HG03378 (cell line): Measurements from ENCODE around the gene RPS29.
A peak's percentile ranks its signal among the peaks of the same experiment; 100 is the strongest.
"Not testable (repeated sequence)": the region's sequence is repeated elsewhere in the genome, so short reads cannot be mapped to it uniquely, and the experiment has no call there.

Experiments
- ATAC-seq: cut with Tn5 transposase; IDR thresholded peaks from one replicate; pipeline ENCODE4 v1.9.1; 2021; ENCODE audit warnings: mild to moderate bottlenecking, moderate library complexity; ENCODE audit not compliant: unreplicated experiment

RPS29 gene

DNA sequence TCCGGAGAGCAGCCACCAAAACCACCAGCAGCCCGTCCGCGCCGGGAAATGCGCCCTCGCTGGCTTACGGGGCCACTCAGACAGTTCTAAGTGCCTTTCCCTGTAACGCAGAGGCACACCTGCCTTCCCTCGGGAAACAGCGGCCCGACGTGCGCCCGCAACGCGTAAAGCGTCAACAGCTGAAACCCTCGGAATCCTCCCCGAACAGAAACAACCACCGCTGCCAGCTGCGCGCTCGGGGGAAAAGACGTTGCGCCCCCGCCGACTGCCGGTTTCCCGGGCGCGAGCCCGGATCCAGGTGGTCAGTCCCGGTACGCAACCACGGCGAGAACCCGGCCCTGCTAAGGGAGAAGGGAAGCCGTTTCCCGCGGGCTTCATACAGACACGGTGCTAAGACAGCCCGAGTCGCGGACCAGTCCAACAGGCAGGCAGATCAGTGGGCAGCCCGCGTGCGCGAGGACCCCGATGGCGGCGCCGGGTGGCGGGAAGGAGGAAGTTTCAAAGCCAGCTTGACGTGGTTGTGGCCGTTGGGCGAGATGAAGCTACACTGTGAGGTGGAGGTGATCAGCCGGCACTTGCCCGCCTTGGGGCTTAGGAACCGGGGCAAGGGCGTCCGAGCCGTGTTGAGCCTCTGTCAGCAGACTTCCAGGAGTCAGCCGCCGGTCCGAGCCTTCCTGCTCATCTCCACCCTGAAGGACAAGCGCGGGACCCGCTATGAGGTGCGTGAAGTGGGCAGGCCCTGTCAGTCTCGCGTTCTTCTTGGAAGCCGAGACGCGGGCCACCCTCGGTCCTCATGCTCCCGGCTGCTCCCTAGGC lies 12.5 kb upstream of the RPS29 start, which contains the start of gene LRR1:
Gene LRR1, plus strand, starts transcription at position 456 of the 816 bp plus-strand sequence. Its CDS starts 81 bp downstream, at position 537.
- ATAC-seq, result peak; percentile 42

DNA sequence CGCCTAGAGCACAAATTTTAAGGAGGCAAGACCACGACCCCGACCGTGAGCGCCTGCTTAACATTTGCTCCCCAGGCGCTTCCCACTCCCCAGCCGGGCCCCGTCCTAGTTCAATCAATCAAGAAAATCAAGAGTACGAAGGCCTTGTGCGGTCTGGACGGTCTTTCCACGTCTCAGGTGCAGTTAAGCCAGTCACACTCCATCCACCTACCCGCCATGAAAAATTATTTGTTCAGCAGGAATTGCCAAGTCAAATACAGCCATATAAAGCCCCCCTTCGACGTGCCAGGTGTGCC lies 12.0 kb upstream of the RPS29 start:
- ATAC-seq, result no peak

GRCh38 chr14:49594347-49595091 lies 8.3 kb upstream of the RPS29 start:
- ATAC-seq, result peak; percentile 31

DNA sequence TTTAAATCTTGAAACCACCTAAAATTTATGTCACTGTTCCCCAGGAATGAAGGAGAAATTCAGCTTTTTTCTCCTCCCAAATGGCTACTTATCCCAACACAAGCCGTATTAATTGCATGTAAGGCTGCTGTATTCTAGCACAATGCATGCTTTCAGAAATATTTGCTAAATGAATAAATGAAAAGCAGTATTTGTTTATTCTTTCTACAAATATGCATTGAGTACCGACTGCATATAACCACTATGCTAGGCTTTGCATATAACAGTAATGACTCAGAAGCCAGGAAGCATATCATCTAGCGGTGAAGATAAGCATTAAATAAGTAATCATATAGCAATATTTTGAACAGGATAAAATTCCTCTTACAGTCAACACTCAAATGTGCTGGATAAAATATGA lies 6.8 kb upstream of the RPS29 start:
- no peak for ATAC-seq

DNA sequence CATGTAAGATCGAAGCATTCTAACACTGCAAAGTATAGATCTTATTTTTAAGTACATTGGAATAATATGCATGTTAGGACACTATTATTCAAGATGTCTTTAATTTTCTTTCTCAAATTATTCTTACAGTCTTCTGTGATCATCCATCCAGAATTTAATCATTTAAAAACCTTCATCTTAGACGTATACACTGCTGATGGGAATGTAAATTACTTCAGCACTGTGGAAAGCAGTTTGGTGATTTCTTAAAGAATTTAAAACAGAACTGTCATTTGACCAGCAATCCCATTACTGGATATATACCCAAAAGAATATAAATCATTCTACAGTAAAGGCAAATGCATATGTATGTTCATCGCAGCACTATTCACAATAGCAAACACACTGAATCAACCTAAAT lies 3.2 kb upstream of the RPS29 start:
- no peak for ATAC-seq

DNA sequence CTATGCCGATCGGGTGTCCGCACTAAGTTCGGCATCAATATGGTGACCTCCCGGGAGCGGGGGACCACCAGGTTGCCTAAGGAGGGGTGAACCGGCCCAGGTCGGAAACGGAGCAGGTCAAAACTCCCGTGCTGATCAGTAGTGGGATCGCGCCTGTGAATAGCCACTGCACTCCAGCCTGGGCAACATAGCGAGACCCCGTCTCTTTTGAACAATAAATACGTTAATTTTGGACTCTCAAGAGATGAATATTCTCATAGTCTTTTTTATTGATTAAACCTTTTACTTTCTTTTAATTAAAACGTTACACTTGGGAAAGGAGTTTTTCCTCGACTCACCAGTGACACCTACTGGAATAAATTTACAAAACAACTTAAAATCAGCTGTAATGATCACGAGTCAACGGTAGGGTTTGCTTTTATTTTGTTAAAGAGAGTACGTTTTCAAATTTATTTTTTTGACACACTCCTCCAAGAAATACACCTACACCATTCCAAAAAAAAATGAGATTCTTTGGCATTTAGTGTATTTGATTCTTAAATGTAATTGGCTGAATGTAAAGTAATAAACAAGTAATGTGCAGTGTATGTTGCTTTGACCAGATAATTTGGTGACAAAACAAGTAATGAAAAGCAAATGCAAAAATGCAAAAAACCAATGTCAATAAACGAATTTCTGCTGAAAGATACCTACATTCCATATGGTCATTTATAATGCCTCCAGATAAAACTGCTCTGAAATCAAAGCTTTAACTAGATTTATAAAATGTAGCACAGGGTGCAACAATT lies 687 bp upstream of the RPS29 start:
- ATAC-seq, result peak; percentile 41

DNA sequence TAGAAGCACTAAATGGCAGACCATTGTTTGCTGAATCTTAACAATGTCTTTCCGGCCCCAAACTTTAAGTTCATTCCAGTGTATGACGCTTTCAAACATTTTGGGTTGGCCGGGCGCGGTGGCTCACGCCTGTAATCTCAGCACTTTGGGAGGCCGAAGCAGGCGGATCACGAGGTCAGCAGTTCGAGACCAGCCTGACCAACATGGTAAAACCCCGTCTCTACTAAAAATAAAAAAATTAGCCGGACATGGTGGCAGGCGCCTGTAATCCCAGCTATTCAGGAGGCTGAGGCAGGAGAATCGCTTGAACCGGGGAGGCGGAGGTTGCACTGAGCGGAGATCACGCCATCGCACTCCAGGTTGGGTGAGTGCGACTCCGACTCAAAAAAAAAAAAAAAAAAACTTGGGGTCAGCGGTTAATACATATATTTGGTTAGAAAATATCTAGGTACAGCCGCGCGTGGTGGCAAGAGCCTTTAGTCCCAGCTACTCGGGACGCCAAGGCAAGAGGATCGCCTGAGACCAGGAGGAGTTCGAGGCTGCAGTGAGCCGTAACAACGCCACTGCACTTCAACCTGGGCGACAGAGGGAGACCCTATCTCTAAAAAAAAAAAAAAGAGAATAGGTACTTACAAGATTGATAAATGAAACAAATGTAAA lies 1.1 kb downstream of the RPS29 start:
- not testable (repeated sequence) for ATAC-seq

GRCh38 chr14:49584058-49584457 lies 2.1 kb downstream of the RPS29 start:
- no peak for ATAC-seq

DNA sequence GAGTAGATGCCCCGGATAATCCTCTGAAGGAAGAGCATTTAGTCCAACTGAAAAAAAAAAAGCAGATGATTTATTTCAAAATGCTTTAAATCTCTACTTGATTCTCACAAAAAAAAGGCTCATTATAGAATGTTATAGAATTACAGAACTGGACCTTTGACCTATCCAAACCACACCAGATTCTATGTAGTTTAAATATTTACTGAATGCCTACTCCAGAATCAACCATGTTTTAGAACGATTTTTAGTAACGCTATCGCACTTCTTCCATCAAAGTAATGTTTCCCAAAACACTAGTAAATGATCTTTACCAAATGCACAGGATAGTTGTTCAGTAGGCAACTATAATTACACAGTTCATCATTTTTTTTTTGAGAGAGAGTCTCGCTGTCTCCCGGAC lies 2.6 kb downstream of the RPS29 start:
- ATAC-seq, result no peak

GRCh38 chr14:49582113-49582977 lies 3.8 kb downstream of the RPS29 start:
- ATAC-seq, result no peak

DNA sequence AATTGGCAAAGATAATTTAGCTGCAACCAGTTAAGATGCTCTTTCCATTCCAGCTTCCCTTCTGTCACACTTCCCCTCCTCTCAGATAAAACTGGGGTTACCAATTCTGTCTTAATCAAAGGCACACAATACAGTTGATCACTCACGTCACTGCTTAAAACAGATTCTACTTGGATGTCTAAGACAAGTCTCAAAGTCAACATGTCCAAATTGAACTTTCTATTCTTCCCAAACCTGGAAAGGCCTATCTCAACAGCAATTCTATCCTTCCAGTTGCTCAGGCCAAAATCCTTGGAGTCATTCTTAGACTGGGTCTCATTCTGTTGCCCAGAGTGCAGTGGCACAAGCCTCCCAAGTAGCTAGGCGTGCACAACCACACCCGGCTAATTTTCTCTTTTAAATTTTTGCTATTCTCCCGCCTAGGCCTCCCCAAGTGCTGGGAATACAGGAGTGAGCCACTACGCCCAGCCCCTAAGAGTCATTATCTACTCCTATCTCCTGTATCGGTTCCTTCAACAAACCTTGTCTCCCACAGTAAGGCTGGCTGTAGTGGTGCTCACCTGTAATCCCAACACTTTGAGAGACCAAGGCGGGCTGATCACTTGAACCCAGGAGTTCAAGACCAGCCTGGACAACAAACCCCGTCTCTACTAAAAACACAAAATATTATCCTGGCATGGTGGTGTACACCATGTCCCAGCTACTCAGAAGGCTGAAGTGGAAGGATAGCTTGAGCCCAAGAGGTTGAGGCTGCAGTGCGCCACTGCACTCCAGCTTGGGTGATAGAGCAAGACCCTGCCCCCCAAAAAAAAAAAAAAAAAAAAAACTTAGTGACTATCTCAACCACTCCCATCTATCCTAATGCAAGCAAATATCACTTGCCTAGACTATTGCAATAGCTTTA lies 4.7 kb downstream of the RPS29 start:
- ATAC-seq, result no peak

DNA sequence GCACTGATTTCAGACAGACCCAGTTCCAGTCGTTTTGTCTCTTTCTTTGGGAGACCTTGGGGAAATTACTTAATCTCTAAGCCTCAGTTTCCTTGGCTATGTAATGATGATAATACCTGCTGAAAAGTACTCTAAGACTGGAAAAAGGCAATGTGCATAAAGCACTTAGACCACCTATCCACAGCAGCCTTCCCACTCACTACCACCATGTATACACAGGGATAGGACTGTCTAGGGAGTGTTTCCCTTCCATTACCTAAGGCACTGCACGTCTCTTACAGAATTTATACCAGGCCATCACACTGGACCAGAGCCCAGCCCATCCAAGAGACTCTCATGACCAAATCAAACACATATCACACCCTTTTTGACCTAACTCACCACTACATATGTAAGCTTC lies 6.3 kb downstream of the RPS29 start:
- ATAC-seq, result no peak

DNA sequence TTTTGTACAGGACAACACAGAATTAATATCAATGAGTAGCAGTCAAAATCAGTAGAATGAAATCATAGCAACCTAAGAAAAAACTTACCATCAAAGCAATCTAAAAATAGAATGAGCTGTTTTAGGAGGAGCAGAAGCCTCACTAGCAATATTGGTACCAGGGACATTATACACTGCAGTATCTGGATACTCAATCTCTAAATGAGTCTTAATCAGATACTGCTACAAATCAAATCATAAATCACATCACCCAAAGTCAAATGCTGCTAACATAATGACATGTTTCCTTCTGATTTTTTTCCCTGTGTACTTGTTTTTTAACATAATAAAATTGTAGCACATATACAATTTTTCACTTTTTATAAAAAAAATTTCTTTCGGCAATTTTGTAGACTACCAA lies 8.0 kb downstream of the RPS29 start:
- ATAC-seq, result no peak

DNA sequence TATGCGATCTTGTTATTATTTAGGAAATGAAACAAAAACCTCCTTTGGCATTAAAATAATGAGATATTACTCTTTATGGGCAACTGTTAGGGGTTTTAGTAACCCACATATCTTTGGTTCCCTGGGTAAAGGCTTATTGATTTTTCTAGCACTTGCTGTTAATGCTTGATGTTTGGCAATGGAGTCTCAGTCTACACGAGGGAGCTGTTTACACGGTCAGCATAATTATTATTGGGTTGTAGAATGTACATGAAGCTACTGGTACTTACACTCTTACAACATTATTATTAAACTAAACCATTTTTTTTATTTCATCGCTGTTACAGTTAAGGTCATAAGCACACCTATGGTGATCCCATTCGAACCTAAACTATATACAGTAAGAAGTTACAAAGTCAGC lies 12.1 kb downstream of the RPS29 start:
- no peak for ATAC-seq

GRCh38 chr14:49569281-49569680 lies 16.9 kb downstream of the RPS29 start:
- no peak for ATAC-seq

GRCh38 chr14:49566714-49567113 lies 19.5 kb downstream of the RPS29 start:
- no peak for ATAC-seq

GRCh38 chr14:49559979-49560768 lies 26.0 kb downstream of the RPS29 start:
- no peak for ATAC-seq

- no peak for ATAC-seq
These were observed 32.3 kb downstream of the RPS29 start for GRCh38 chr14:49553892-49554291.
